ENCODE results near the gene PADI4. TPM values are rescaled to one million over a fixed set of nuclear protein-coding genes. Genes with fewer than 3 reads are reported as not detected.

Gene PADI4
- total and polyA plus RNA-seq, 2 experiments from 2014 or later, result 0.45 to 0.52 TPM

DNA sequence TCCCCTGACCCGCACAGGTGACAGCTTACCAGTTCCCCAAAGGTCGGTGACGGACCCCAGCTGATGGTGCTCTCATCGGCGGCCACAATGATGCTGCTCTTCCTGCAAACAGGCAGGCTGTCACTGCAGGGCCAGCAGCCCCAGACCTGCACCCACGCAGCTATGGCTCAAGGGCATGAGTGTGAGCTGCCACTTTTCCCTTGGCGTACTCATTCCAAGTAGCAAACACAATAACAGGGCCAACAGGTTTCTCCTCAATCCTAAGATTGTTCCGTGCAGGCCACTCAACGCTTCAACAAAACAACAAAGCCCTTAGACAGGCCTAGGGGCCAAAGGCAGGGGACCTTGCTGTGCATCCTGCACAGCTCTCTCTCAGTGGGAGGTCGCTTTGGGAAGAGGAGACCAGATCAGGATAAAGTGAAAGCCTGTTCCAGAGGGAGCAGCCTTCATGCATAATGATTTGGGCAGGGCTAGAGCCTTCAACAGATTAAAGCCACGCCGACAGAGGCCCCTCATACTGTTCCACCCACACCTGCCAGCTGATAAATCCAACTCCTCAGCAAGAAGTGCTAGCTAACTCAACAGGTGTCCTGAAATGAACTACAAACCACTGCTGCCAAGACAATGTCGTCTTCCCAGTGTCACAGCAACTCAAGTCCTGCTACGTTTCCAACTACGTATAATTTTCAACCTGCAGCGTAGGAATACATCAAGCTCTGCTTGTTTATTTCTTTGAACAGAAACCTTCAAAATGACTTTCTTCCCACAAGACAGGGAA is 104.3 kb downstream of the PADI4 start (continued):
- no peak for TF ChIP-seq ZNF114 (CRISPR knock-in tag; IDR thresholded peaks at IDR 0.05)
- TF ChIP-seq, protein P1, sequence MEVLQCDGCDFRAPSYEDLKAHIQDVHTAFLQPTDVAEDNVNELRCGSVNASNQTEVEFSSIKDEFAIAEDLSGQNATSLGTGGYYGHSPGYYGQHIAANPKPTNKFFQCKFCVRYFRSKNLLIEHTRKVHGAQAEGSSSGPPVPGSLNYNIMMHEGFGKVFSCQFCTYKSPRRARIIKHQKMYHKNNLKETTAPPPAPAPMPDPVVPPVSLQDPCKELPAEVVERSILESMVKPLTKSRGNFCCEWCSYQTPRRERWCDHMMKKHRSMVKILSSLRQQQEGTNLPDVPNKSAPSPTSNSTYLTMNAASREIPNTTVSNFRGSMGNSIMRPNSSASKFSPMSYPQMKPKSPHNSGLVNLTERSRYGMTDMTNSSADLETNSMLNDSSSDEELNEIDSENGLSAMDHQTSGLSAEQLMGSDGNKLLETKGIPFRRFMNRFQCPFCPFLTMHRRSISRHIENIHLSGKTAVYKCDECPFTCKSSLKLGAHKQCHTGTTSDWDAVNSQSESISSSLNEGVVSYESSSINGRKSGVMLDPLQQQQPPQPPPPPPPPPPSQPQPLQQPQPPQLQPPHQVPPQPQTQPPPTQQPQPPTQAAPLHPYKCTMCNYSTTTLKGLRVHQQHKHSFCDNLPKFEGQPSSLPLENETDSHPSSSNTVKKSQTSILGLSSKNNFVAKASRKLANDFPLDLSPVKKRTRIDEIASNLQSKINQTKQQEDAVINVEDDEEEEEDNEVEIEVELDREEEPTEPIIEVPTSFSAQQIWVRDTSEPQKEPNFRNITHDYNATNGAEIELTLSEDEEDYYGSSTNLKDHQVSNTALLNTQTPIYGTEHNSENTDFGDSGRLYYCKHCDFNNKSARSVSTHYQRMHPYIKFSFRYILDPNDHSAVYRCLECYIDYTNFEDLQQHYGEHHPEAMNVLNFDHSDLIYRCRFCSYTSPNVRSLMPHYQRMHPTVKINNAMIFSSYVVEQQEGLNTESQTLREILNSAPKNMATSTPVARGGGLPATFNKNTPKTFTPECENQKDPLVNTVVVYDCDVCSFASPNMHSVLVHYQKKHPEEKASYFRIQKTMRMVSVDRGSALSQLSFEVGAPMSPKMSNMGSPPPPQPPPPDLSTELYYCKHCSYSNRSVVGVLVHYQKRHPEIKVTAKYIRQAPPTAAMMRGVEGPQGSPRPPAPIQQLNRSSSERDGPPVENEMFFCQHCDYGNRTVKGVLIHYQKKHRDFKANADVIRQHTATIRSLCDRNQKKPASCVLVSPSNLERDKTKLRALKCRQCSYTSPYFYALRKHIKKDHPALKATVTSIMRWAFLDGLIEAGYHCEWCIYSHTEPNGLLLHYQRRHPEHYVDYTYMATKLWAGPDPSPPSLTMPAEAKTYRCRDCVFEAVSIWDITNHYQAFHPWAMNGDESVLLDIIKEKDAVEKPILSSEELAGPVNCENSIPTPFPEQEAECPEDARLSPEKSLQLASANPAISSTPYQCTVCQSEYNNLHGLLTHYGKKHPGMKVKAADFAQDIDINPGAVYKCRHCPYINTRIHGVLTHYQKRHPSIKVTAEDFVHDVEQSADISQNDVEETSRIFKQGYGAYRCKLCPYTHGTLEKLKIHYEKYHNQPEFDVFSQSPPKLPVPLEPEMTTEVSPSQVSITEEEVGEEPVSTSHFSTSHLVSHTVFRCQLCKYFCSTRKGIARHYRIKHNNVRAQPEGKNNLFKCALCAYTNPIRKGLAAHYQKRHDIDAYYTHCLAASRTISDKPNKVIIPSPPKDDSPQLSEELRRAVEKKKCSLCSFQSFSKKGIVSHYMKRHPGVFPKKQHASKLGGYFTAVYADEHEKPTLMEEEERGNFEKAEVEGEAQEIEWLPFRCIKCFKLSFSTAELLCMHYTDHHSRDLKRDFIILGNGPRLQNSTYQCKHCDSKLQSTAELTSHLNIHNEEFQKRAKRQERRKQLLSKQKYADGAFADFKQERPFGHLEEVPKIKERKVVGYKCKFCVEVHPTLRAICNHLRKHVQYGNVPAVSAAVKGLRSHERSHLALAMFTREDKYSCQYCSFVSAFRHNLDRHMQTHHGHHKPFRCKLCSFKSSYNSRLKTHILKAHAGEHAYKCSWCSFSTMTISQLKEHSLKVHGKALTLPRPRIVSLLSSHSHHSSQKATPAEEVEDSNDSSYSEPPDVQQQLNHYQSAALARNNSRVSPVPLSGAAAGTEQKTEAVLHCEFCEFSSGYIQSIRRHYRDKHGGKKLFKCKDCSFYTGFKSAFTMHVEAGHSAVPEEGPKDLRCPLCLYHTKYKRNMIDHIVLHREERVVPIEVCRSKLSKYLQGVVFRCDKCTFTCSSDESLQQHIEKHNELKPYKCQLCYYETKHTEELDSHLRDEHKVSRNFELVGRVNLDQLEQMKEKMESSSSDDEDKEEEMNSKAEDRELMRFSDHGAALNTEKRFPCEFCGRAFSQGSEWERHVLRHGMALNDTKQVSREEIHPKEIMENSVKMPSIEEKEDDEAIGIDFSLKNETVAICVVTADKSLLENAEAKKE (CRISPR knock-in tag; IDR thresholded peaks at IDR 0.05), result no peak
- TF ChIP-seq, protein P2, sequence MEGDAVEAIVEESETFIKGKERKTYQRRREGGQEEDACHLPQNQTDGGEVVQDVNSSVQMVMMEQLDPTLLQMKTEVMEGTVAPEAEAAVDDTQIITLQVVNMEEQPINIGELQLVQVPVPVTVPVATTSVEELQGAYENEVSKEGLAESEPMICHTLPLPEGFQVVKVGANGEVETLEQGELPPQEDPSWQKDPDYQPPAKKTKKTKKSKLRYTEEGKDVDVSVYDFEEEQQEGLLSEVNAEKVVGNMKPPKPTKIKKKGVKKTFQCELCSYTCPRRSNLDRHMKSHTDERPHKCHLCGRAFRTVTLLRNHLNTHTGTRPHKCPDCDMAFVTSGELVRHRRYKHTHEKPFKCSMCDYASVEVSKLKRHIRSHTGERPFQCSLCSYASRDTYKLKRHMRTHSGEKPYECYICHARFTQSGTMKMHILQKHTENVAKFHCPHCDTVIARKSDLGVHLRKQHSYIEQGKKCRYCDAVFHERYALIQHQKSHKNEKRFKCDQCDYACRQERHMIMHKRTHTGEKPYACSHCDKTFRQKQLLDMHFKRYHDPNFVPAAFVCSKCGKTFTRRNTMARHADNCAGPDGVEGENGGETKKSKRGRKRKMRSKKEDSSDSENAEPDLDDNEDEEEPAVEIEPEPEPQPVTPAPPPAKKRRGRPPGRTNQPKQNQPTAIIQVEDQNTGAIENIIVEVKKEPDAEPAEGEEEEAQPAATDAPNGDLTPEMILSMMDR (conservative IDR thresholded peaks at IDR 0.05; ENCODE audit: low read depth in 2 of 2), result no peak
- no peak for TF ChIP-seq NANOG (IDR thresholded peaks at IDR 0.05; ENCODE audit: borderline replicate concordance)

Small RNA genes within 50 kb of the gene (microRNA-seq; reads per million reads assigned to microRNA genes)
- not detected for gene MIR3972

Small RNA genes within 50 kb of the gene (small RNA-seq; reads per million reads assigned to genes)
- not detected for gene MIR3972 (ENCODE audit: low replicate concordance)

Other genes with a start within 250 kb of the PADI4 start
- gene PADI2, start 188.7 kb upstream of the PADI4 start, total RNA-seq (2014; rRNA removed; shearing (Covaris generic)), result 3.7 and 4.3 TPM in 2 replicates
- gene PADI2, start 188.7 kb upstream of the PADI4 start, polyA plus RNA-seq (2016; fragmentation: Nextera tagmentation; extraction: Ambion mirVana), result 1.7 TPM in 2 replicates
- 0.27 and 0.28 TPM in 2 replicates for gene PADI1, start 103.1 kb upstream of the PADI4 start, total RNA-seq (2014; rRNA removed; shearing (Covaris generic))
- 0.26 TPM in 2 replicates for gene PADI1, start 103.1 kb upstream of the PADI4 start, polyA plus RNA-seq (2016; fragmentation: Nextera tagmentation; extraction: Ambion mirVana)
- 0.58 and 0.80 TPM in 2 replicates for gene PADI3, start 59.1 kb upstream of the PADI4 start, total RNA-seq (2014; rRNA removed; shearing (Covaris generic))
- gene PADI3, start 59.1 kb upstream of the PADI4 start, polyA plus RNA-seq (2016; fragmentation: Nextera tagmentation; extraction: Ambion mirVana), result 0.21 and 0.37 TPM in 2 replicates
- gene PADI6, start 64.0 kb downstream of the PADI4 start, total RNA-seq (2014; rRNA removed; shearing (Covaris generic)), result not detected in 2 replicates
- not detected in 2 replicates for gene PADI6, start 64.0 kb downstream of the PADI4 start, polyA plus RNA-seq (2016; fragmentation: Nextera tagmentation; extraction: Ambion mirVana)
- gene RCC2, start 131.5 kb downstream of the PADI4 start, total RNA-seq (2014; rRNA removed; shearing (Covaris generic)), result 367 and 386 TPM in 2 replicates
- gene RCC2, start 131.5 kb downstream of the PADI4 start, polyA plus RNA-seq (2016; fragmentation: Nextera tagmentation; extraction: Ambion mirVana), result 97.1 and 99.3 TPM in 2 replicates
- gene ARHGEF10L, start 231.5 kb downstream of the PADI4 start, total RNA-seq (2014; rRNA removed; shearing (Covaris generic)), result 37.9 and 46.8 TPM in 2 replicates
- gene ARHGEF10L, start 231.5 kb downstream of the PADI4 start, polyA plus RNA-seq (2016; fragmentation: Nextera tagmentation; extraction: Ambion mirVana), result 12.1 and 13.4 TPM in 2 replicates

Data from GM23338 (cell line).